ENCODE results near the gene CLC.

GRCh38 chr19:39735688-39736087 is 2.1 kb downstream of the CLC start:
- TF ChIP-seq CTCF (IDR thresholded peaks at IDR 0.05): no peak
- no peak for TF ChIP-seq POLR2A (IDR thresholded peaks at IDR 0.05)
